HG02642 (cell line): Measurements from ENCODE around the gene C3orf49.

Experiments used
- ATAC-seq: cut with Tn5 transposase; IDR thresholded peaks from one replicate; pipeline ENCODE4 v1.9.1; 2021; ENCODE audit warnings: mild to moderate bottlenecking; ENCODE audit not compliant: unreplicated experiment, poor library complexity

The C3orf49 gene, protein sequence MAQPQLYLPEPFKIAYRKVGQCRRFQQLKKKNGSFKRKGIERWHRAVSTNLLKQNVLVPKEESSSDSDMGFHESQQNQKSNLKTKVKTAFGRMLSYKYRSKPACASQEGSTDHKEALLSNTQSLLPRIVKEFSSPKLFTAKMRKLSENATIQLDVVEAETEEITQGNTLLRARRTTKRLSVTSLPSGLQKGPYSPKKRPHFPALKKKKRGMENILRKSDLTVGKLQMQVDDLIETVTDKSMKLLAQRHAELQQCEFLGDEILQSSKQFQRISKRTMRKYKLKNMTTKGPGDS

DNA sequence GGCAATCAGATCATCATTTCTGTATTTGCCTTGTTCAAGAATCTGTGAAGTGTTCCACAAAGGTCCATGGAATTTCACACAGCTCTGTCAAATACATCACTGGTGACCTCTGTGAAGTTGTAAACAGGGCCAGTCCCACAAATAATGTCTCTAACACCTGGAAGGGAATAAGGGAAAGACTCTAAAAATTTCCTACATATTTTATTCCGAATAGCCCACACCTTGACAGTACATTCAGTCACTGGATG, at the start of gene C3orf49:
Gene C3orf49, plus strand, starts transcription at position 149 of the 248 bp plus-strand sequence. CDS start 173 bp downstream, outside the sequence.
- ATAC-seq: no peak

DNA sequence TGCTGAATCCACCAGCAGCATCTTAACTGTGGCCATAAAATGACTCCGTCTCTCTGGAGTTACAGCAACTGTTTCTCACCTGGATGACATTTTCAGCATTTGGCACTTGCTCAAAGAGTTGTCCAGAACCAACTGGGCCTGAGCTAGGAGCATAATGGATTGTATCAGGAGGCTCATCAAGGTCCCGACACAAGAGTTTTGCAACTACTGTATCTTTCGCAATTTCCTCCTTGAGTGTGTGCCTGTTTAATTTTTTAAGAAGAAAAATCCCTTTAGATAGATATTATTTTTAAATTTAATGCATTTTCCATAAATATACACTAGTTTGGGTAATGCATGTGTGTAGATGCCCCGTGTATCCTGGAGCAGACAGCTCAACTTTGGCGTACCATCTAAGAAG, 44.3 kb upstream of the C3orf49 start:
- ATAC-seq: no peak

DNA sequence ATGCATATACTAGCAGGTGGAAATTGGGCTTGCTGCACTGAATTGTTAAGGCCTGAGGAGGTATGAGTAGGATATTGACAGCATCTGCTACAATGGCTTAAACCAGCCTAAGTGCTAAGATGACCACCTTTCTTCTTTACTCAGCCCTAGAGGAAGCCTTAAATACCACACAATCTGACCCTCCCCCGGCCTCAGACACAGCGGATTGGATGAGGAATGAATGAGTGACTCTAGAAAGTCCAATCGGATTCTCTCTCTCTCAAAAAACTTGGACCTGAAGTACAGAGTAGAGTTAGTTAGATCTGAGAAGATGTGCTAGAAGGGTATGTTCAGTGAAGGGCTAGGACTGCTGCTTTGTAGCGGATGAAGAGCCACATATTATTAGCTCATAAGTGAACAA, 39.9 kb upstream of the C3orf49 start:
- ATAC-seq: no peak

DNA sequence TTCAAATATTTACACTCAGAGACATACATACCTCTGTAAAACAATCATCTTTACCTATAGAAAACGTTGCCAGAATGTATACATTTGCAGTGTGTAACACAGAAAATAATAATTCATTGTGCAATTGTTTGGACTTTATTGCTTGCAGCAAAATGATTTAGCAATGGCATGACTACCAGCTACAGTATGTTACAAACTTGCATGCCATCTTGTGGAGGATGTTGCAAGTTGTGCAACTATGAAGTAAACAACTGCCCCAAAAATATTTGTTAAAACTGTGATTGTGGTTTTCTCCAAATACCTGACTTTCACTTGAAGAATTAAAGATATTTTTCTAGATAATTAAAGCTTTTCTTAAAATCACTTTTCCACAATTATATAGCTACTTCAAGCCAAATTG, 27.1 kb upstream of the C3orf49 start:
- ATAC-seq: no peak

DNA sequence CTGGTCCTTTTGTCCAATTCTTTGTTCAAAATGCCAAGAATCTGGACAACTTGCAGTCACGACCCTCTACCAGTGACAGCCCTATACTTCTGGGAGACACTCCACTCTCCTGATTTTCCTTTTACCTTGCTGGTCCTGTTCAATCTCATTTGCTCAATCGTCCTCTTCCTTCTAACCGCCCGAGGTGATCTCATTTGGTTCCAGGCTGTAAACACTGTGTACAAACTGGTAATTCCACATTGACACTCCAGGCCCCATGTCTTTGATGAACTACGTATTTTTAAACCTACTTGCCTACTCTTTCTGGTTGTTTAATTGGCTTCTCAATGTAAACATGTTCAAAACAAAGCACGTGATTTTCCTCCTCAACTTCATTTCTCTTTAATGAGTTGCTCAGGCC, 23.7 kb upstream of the C3orf49 start:
- no peak for ATAC-seq

DNA sequence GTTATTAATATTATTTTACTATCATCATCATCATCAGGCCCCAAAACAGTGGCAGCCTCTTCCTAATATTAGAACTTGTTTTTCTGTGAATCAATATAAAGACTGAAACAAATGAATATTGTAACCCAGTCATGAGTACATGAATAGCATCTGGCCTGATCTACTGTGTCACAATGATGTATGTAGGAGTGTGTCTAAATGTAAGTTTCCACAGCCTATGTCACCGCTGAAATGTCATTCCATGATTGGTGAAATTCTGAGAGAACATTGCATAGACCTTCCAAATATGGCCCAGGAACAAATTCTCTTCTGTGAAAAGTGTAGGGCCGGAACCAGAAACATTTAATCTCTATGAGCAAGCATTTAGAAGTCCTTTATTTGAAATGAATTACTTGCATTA, 20.6 kb upstream of the C3orf49 start:
- no peak for ATAC-seq

DNA sequence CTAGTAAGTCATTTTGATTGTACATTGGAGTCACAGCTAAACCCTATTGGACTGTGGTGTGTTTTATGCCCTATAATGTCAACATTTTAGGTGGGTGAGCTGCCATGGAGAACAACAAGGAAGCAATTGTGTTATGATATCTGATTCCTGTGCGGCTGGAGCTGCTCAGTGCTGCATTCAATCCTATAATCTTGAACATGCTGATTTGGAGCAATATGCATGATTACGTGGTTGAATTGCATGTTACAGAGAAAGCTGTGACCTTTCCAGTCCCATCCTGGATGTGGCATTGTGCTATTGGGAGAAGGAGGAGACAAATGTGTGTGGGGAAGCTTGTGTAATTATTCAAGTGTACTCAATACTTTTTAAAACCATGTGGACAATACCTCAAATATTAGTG, 20.1 kb upstream of the C3orf49 start:
- no peak for ATAC-seq

DNA sequence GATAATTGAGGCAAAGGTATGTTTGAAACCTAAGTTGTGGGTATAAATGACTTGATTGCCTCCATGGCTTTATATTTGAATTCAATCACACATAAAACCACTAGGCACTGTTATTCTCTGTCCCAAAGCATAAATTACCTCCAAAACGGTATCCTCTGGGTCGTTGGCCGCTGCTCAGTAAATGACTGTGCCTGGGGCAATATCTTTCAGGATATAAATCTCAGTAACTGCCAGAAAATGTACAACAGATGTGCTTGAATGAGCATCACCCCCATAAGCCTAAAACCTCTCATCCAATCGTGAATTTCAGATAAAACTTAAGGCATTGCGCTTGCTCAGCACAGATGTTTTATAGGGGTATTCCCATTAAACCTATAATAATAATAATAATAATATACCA, 19.0 kb upstream of the C3orf49 start:
- no peak for ATAC-seq

DNA sequence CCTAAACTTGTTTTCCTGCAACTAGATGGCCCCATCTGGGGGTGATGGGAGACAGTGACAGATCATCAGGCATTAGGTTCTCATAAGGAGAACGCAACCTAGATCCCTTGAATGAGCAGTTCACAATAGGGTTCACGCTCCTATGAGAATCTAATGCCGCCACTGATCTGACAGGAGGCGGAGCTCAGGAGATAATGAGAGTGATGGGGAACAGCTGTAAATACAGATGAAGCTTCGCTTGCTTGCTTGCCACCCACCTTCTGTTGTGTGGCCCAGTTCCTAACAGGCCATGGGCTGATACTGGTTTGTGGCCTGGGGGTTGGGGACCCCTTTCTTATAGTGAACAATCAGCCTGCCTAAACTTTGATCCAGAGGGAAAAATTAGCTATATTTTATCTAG, 15.2 kb upstream of the C3orf49 start:
- ATAC-seq: no peak

DNA sequence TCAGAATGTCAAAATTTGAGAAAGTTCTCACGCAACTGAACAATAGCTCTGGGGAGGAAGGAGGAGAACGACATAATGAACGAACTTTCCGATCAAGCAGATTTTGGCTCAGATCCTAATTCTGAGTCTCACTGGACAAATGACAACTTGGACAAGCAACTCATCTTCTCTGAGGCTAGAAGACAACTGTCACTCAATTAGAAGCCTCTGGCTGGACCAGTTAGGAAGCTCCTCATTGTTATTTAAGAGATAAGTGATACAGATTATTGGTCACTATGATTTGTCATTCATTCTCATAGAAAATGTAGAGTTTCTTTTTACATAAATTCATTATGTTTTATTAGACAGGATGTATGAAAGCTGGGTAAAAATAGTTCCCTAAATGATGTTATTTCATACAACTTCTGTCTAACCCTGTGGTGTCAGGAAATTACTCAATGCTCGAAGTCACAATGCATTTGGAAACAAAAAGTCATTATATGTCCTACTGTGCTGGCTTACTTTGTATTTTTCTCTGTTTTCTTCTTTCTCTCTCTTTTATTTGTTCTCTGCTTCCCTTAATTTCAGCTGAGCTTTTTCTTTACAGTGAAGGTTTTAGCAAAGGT, 11.0 kb upstream of the C3orf49 start:
- ATAC-seq: no peak

DNA sequence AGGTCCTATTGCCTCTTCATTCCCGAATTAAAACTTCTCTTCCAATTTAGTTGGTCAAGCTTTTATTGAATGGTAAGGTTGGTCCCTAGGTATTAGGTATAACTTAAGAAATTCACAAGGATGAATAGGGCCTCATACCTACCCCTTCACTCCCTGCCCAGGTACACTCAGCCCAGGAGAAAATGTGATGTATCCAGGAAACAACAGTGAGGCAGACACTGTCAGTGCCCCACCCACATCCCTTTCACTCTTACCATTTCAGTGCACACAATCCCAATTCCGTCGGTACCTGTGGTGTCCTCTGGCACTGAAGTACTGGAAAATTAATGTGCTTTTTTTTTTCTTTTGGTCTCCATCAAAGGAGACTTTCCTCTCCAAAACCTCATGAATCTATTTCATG, 10.5 kb upstream of the C3orf49 start:
- no peak for ATAC-seq

DNA sequence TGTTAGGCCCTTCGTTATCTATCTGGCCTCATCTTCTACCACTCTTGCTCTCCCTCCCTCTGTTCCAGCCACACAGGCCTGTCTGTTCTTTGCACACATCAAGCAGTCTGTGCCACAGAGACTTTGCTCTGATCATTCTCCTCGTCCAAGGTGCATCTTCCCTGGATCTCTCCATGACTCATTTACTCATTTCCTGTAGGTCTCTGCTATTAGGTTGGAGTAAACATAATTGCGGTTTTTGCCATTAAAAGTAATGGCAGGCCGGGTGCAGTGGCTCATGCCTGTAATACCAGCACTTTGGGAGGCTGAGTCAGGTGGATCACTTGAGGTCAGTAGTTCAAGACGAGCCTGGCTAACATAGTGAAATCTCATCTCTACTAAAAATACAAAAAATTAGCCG, 9.5 kb upstream of the C3orf49 start:
- ATAC-seq: no peak

DNA sequence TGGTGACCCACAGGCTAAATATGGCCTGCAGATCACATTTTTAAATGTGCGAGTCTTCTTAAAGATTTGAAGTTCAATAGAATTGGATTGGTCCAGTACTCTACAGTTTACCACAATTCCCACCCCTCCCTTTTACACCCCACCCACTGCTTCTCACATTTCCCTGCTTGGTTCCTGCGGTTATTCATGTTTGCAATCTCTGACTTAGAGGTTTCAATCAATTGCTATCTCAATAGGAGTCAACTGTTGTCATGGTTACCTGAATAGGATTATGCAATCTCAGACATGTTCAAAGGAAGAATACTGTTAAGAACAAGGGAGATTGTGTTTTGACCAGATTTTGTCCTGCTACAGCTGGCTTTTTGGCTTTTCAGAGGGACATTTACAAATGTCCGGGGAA, 4.9 kb upstream of the C3orf49 start:
- no peak for ATAC-seq

DNA sequence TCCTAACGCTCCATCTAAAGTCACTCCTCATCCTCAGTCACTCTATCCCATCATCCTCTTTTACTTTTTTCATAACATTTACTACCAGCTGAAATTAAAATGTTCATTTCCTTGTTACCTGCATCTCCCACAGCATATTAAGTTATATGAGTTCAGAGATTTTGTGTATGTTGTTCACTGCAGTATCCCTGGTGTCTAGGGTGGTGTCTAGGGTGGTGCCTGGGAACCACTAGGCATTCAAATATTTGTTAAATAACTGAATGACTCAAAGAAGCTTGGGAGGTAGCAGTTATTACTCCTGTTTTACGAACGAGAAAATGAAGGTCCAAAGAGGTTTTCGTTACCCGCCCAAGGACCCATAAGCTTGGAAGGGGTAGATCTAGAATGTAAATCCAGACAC, 1.9 kb upstream of the C3orf49 start:
- ATAC-seq: no peak

DNA sequence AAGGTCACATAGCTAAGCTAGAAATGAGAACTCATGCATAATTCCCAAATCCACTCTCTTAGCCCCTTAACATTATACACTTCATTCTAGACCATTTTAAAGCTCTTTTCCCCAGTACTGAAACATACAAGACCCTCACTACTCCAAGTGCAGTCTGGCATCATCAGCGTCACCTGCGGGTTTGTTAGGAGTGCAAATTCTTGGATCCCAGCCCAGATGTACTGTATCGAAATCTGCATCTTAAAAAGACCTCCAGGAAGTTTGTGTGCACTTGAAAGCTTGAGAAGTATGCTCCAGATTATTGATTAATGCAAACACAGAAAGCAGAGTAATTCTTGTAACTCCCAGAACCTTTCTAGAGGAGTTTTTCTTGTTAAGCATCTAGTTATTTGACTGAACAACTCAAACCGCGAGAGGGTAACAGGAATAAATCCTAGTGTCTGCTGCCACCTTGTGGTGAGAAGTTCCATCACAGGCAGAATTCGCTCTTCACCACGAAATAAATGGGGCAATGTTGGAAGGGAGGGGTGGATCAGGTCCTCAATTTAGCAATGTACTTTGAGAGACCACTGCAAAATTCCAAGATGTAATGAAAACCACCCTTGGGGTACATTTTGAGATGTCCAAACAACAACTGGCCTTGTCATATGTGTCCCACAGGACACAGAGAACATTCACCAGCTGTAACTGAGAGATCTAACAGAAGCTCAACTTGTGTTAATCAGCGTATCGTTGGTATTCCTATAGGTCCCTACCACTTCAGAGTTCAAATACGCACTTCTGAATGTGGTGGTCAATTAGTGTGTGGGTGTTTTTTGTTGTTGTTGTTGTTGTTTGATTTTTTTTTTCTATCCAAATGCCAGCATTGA, 583 bp upstream of the C3orf49 start:
- ATAC-seq: no peak

DNA sequence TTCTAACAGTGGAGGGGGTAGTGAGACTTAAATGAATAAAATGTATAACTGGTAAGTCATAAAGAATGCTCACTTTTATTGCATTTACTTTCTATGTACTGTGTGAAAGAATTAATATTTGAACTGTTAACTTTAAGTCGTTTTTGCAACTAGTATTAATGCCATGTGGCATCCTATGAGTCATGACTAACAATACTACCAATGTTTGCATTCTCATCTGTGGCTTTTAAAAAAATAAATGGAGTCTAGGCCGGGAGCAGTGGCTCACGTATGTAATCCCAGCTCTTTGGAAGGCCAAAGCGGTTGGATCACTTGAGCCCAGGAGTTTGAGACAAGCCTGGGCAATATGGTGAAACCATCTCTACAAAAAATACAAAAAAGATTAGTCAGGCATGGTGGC, 5.2 kb downstream of the C3orf49 start:
- ATAC-seq: no peak

DNA sequence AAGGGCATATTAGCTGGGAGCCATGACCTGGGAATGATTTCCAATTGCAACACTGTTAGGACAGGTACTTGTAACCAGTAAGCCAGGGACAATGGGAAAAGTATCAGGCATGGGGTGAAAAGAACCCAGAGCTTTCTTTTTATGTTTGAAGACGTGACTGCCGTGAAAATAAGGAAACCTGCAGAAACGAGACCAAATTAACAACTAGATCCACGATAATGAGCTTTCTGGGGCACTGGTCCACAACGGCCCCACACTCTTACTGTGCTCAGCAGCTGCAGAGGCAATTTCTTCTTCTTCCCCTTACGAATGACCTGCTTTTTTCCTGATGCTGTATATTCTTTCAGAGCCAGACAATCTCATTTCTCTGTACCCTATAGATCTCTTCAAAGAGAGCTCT, 11.4 kb downstream of the C3orf49 start:
- no peak for ATAC-seq

DNA sequence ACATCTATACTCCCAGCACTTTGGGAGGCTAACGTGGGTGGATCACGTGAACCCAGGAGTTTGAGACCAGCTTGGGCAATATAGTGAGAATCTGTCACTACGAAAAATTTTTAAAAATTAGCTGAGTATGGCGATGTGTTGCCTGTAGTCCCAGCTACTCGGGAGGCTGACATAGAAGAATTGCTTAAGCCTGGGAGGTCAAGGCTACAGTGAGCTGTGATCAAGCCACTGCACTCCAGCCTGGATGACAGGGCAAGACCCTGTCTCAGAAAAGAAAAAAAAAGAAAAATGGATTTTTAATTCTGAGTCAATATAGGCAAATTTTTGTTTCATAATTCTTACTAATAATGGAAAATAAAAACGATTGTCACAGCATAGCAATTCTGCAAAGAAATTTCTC, 13.3 kb downstream of the C3orf49 start:
- no peak for ATAC-seq

DNA sequence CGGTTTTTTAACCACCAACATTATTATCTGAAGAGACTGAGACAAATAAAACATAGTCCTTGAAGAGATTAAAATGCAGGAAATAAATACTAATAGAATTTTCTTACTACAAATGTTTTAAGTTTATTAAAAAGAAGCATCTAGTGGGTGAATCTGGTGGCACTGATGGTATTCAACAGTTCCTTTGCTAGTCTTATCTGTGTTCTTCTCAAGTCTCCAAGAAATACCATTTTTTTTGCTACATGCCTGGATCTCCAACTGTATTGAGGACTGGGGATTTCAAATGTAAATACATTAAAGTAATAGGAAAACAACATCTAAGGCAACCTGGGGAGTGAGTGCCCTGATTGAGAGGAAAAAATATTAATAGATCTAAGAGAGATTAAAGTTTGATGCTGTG, 22.6 kb downstream of the C3orf49 start:
- ATAC-seq: no peak

DNA sequence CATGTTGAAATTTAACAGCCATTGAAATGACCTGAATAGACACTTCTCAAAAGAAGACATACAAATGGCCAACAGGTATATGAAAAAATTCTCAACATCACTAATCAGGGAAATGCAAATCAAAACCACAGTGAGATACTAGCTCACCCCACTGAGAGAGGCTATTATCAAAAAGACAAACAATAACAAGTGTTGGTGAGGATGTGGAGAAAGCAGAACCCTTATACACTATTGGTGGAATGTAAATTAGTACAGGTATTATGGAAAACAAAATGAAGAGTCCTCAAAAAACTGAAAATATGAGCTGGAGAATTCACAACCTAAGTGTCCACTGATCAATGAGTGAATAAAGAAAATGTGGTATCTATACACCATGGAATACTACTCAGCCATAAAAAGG, 23.0 kb downstream of the C3orf49 start:
- ATAC-seq: no peak

DNA sequence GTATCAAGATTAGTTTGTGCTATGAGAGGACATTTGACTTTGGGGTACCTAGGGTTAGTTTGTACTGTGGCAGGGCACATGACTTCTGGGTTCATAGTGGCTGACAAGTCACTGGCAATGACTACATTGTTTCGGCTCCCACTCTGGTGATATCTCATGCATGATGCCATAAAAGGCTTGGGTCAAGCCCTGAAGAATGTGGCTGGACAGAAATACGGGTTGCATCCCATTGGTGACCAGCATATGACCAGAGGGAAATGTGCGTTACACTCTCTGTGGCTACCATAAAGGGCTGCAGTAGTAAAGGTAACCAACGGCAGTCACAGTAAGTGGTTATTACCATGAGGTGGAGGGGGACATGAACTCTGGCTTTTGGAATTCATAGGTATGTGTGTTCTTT, 26.1 kb downstream of the C3orf49 start:
- no peak for ATAC-seq
